Endothelial cell of umbilical vein (primary cell): ENCODE measurements around the gene GRXCR2. TPM values are rescaled to one million over a fixed set of nuclear protein-coding genes. Genes with fewer than 3 reads are reported as not detected.

Experiments
- BruUV-seq: library from RNA; stranded (reverse); fragments of 400-500 nt; replicated peaks from 2 replicates; lab custom pipeline; 2021; lab: Mats Ljungman, UMichigan
- CTCF ChIA-PET: fragments of 300-600, 350-600 bp; sonication (Branson Sonifier 250); formaldehyde crosslinking; loops from one replicate; lab custom pipeline; 2021; ENCODE audit warnings: antibody characterized with exemption, inconsistent platforms; lab: Charles Lee
- POLR2A ChIA-PET: fragments of 300-600, 350-600 bp; sonication (Branson Sonifier 250); formaldehyde crosslinking; loops from one replicate; lab custom pipeline; 2021; ENCODE audit warnings: antibody characterized with exemption, inconsistent platforms; lab: Charles Lee
- DNase-seq: peaks from one replicate; pipeline ENCODE4 v3.0.0-alpha.2; 2011; ENCODE audit warnings: low read depth, low spot score
- FAIRE-seq: peaks from 2 replicates; lab custom pipeline; 2011; peaks lifted over from hg19 to GRCh38; lab: Jason Lieb, UNC
- H2AFZ ChIP-seq: 2 replicates; pipeline ENCODE4 v1.6.0; 2012; ENCODE audit warnings: low read depth, low read length, control low read depth, inconsistent platforms
- H3K27ac ChIP-seq: 2 replicates; pipeline ENCODE4 v1.5.1; 2011; ENCODE audit warnings: low read depth, mild to moderate bottlenecking, control low read depth, low read length, moderate library complexity; ENCODE audit not compliant: insufficient read depth
- H3K27me3 ChIP-seq, 2 experiments: 2 replicates each; pipeline versions ENCODE4 v1.6.0 to v1.6.1; 2011; ENCODE audit warnings: low read length in 2 of 2, mixed read lengths in 1 of 2; ENCODE audit not compliant: control insufficient read depth in 2 of 2, insufficient read depth in 2 of 2
- H3K36me3 ChIP-seq, 2 experiments: 2 replicates in 1 of 2; 3 replicates in 1 of 2; pipeline ENCODE4 v1.5.1; 2011; ENCODE audit warnings: low read length in 2 of 2, mild to moderate bottlenecking in 1 of 2, moderate library complexity in 1 of 2; ENCODE audit not compliant: control insufficient read depth in 2 of 2, insufficient read depth in 2 of 2; ENCODE audit errors: extremely low read depth in 1 of 2
- H3K4me1 ChIP-seq: 3 replicates; pipeline ENCODE4 v1.5.1; 2011; ENCODE audit warnings: mild to moderate bottlenecking, low read length; ENCODE audit not compliant: control insufficient read depth, insufficient read depth; ENCODE audit errors: extremely low read depth
- H3K4me2 ChIP-seq: 2 replicates; pipeline ENCODE4 v1.6.1; 2011; ENCODE audit warnings: low read length, control low read depth, mixed read lengths; ENCODE audit not compliant: insufficient read depth
- H3K4me3 ChIP-seq, 3 experiments: fragments of 200-600 bp in 1 of 3; sonication (generic), shearing (Covaris generic) in 1 of 3; replicated peaks in 1 of 3; 2 replicates each; pipeline ENCODE4 v1.5.1; 2011 to 2016; ENCODE audit warnings: control low read depth in 3 of 3, low read length in 3 of 3, mild to moderate bottlenecking in 2 of 3, inconsistent platforms in 1 of 3, low read depth in 1 of 3, moderate library complexity in 1 of 3; ENCODE audit not compliant: insufficient read depth in 1 of 3
- H3K79me2 ChIP-seq: 2 replicates; pipeline ENCODE4 v1.6.0; 2012; ENCODE audit warnings: low read length, inconsistent platforms; ENCODE audit not compliant: control insufficient read depth, insufficient read depth
- H3K9ac ChIP-seq: replicated peaks from 2 replicates; pipeline ENCODE3; 2011; ENCODE audit warnings: low read length, control low read depth; ENCODE audit not compliant: insufficient read depth; ENCODE audit errors: extremely low read depth
- H3K9me1 ChIP-seq: replicated peaks from 3 replicates; pipeline ENCODE4 v1.6.0; 2011; ENCODE audit warnings: mild to moderate bottlenecking, low read length; ENCODE audit not compliant: control insufficient read depth, insufficient read depth; ENCODE audit errors: extremely low read depth
- H3K9me3 ChIP-seq: replicated peaks from 2 replicates; pipeline ENCODE4 v1.5.1; 2012; ENCODE audit warnings: low read length, inconsistent platforms; ENCODE audit not compliant: control insufficient read depth, insufficient read depth
- H4K20me1 ChIP-seq: replicated peaks from 2 replicates; pipeline ENCODE3; 2011; ENCODE audit warnings: mild to moderate bottlenecking, low read length; ENCODE audit not compliant: control insufficient read depth, insufficient read depth; ENCODE audit errors: extremely low read depth
- CTCF ChIP-seq, 2 donors: IDR thresholded peaks; 1 replicate in 1 of 2; 2 replicates in 1 of 2; pipeline ENCODE4 v1.5.1; 2011; ENCODE audit warnings: low read length in 2 of 2, mild to moderate bottlenecking in 2 of 2, moderate library complexity in 2 of 2, control low read depth in 1 of 2, inconsistent platforms in 1 of 2, low read depth in 1 of 2; ENCODE audit not compliant: insufficient read depth in 1 of 2; ENCODE audit errors: extremely low read depth in 1 of 2
- EZH2 ChIP-seq: IDR thresholded peaks from 2 replicates; pipeline ENCODE4 v1.6.1; 2012; ENCODE audit warnings: borderline replicate concordance, low read depth, mild to moderate bottlenecking, moderate library complexity, low read length, inconsistent platforms; ENCODE audit not compliant: severe bottlenecking
- FOS ChIP-seq: IDR thresholded peaks from 2 replicates; pipeline ENCODE4 v1.6.1; 2011; ENCODE audit warnings: mild to moderate bottlenecking, low read length, moderate library complexity, borderline replicate concordance; ENCODE audit not compliant: insufficient read depth
- GATA2 ChIP-seq: IDR thresholded peaks from 2 replicates; pipeline ENCODE4 v1.7.0; 2011; ENCODE audit warnings: low read depth, mild to moderate bottlenecking, moderate library complexity, mixed read lengths, low read length; ENCODE audit not compliant: insufficient read length, insufficient read depth
- JUN ChIP-seq: IDR thresholded peaks from 2 replicates; pipeline ENCODE4 v1.6.1; 2011; ENCODE audit warnings: borderline replicate concordance, low read depth; ENCODE audit not compliant: insufficient read length, insufficient read depth
- MAX ChIP-seq: IDR thresholded peaks from 2 replicates; pipeline ENCODE4 v1.6.1; 2011; ENCODE audit not compliant: insufficient read depth, insufficient read length
- MYC ChIP-seq: IDR thresholded peaks from one replicate; pipeline ENCODE4 v1.6.1; 2011; ENCODE audit warnings: mild to moderate bottlenecking, low read depth, low read length
- POLR2A ChIP-seq: IDR thresholded peaks from 2 replicates; pipeline ENCODE4 v1.6.1; 2012; ENCODE audit warnings: low read depth, mild to moderate bottlenecking, control low read depth, low read length
- POLR2AphosphoS5 ChIP-seq: IDR thresholded peaks from 2 replicates; pipeline ENCODE4 v1.6.1; 2012; ENCODE audit warnings: low read depth, mild to moderate bottlenecking, control low read depth, low read length, moderate library complexity; ENCODE audit not compliant: insufficient read depth
- dilution Hi-C: fragments of 300-500 bp; cut with MboI; formaldehyde crosslinking; loops from one replicate; pipeline ENCODE4 v1.15.0; 2019; ENCODE audit warnings: low sequenced_read_pairs; ENCODE audit not compliant: extremely low pct_ligation_motif_present
- intact Hi-C: fragments of 100-400 bp; cut with micrococcal nuclease; formaldehyde crosslinking; loops from one replicate; pipeline ENCODE4 v1.10.0; 2022
- polyA plus RNA-seq, 4 experiments: library from polyadenylated mRNA; depleted of rRNA in 3 of 4; stranded (reverse) in 3 of 4; unstranded in 1 of 4; fragments of >200 nt; gene quantifications; 2 replicates each; pipeline versions ENCODE4 v1.2.1 to v1.2.3, GENCODE V29; 2011 to 2012; ENCODE audit warnings: missing spikeins in 1 of 4
- total RNA-seq: library from RNA; stranded (reverse); gene quantifications from 2 replicates; pipeline ENCODE4 v1.2.3, GENCODE V29; 2021

GRXCR2 gene
- total and polyA plus RNA-seq, 2 donors (not counting 3 experiments of a cell fraction or from before 2014, with no cell fraction given), result not detected

GRCh38 chr5:145818604-145819003 lies 54.2 kb downstream of the GRXCR2 start:
- Histone ChIP-seq H3K9ac (no peak overlapping the region), H3K4me2 (no peak overlapping the region), H3K4me3 (no peak overlapping the region), H3K27me3 (no peaks in the 10 kb centered on the region), H3K27ac (no peak overlapping the region), H3K36me3 (no peaks in the 10 kb centered on the region), H2AFZ (no peak overlapping the region), H4K20me1 (no peaks in the 10 kb centered on the region), H3K9me3 (no peaks in the 10 kb centered on the region), H3K9me1 (no peaks in the 10 kb centered on the region), H3K79me2 (no peaks in the 10 kb centered on the region), H3K4me1 (peaks cover 12% of the 10 kb centered on the region)
- DNase-seq, result no peak
- ChIA-PET POLR2A (no interaction called here), CTCF (interaction anchor here (1.5 kb wide), 1 partner anchor 1615 kb away, joined by 7 read pairs; no protein-coding TSS in a partner anchor)
- dilution Hi-C loops (no loop called here), intact Hi-C loops (no loop called here)
- no peak for TF ChIP-seq FOS
- TF ChIP-seq POLR2AphosphoS5, result no peak
- TF ChIP-seq JUN, result no peak
- TF ChIP-seq MAX, result no peak
- TF ChIP-seq MYC, result no peak
- TF ChIP-seq CTCF (IDR thresholded peaks at IDR 0.05; ENCODE audit: extremely low read depth in 1 of 2, insufficient read depth in 1 of 2, low read depth in 1 of 2, low read length in 2 of 2), result no peak
- no peak for TF ChIP-seq POLR2A
- TF ChIP-seq GATA2, result no peak
- no peak for TF ChIP-seq EZH2
- no peak for FAIRE-seq
- no TSS peak for BruUV-seq
